GM15510 (cell line): Measurements from ENCODE around the gene S100A10.

Experiments used
- POLR2A ChIP-seq: IDR thresholded peaks from 3 replicates; pipeline ENCODE4 v1.6.1; 2011; ENCODE audit warnings: borderline replicate concordance; ENCODE audit not compliant: insufficient read length; ENCODE audit errors: extremely low read depth

Gene S100A10

DNA sequence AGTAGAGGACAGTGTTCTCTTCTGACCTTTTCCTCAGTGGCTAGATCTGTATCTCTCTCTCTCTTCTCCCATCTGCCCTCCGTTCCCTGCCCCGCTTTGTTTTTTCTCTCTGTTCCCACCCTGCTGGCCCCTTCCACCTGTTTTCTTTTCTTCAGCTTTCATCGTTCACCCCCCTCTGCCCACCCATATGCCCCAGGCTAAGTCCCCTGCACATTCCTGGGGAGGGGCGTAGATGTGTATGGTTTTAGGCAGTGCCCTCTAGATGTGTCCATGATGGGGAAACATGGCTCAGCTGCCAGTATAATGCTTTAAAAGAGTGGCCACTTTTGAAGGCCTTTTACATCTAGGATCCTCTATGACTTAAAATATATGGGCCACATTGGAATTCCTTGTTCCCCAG is 29.6 kb upstream of the S100A10 start:
- TF ChIP-seq POLR2A = no peak

DNA sequence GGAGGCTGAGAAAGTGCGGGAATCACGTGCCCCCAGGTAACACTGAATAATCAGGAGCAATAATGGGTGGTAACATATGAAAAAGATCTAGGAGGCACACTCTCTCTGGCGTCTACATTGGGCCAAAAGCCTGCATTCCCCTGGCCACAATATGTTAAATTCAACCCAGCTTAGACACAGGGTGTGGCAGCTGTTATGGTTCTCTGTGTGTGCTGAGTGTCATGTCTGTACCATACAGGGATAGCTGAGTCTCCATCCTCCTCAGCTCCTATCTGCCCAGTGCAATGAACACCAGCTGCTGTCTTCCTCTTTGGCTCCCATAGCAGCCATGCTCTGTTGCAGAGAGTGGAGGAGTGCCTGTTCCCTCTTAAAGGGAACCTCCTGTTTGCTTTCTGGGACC is 28.8 kb upstream of the S100A10 start:
- no peak for TF ChIP-seq POLR2A

DNA sequence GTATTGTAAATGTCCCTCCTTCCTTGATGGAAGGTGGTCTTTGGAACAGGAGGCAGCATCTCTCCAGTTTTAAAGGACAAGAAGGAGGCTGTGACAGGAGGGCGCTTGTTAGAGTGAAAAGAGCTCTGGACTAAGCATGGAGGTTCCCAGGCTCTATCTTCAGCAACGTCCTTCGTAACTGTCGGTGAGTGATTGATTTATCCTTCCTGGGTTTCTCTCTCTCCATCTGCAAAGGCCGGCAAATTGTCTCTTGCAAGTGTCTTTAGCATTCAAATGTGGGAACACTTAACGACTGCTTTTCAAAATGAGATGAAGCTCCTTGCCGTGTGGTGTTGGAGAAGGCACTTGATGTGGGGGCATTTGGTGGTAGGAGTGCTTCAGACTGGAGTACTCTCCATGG is 27.9 kb upstream of the S100A10 start:
- TF ChIP-seq POLR2A = no peak

DNA sequence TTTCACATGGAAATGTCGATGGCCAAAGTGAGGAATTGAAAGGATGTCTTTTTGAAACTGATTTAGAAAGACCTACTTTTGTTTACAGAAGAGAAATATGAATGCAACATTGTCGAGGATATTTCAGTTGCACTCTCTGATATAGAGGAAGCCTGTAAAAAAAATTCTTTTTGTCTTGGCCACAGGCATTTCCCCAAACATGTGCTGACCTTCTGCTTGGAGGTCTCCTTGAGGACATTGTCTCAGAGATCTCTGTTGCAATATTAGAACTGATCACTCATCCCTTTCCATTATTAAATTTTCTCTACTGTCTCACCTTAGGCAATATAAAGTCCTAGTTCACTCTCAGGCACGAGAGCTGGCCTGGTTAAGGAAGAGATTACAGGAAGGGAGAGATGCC is 27.2 kb upstream of the S100A10 start:
- no peak for TF ChIP-seq POLR2A

DNA sequence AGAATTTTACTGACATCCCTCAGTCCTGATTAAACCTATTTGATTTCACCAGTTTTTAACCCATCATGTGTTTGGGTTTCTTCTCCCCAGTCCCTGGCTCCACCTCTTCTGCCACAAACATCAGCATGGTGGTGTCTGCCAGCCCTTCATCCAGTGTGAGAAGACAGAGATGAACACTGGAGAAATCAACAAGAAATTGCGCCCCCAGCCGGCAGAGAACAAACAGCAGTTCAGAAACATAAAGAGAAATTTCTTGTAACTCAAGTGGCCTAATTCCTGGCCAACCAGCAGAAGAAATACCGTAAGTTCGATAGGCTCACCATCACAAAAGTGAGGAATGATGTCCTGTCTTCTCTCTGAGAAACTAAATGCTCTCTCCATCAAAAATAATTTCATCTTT is 24.9 kb upstream of the S100A10 start:
- no peak for TF ChIP-seq POLR2A

DNA sequence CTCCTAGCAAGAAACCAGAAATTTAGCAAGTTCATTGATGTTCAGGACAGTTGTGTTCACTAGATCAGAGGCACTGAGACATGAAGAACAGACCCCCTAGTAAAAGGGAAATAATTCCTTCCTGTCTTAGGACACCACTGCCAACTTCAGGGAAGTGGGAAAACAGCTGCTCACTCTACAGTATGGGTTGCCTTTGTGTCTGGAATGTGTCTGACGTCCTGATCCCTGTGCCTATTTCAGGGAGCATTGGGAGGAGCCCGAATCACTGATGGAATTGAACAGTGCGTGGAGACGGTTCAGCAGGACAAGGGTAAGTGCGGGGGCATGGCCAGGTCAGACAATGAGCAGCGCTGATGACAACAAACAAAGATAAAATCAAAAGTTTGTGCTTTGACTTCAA is 22.1 kb upstream of the S100A10 start:
- no peak for TF ChIP-seq POLR2A

DNA sequence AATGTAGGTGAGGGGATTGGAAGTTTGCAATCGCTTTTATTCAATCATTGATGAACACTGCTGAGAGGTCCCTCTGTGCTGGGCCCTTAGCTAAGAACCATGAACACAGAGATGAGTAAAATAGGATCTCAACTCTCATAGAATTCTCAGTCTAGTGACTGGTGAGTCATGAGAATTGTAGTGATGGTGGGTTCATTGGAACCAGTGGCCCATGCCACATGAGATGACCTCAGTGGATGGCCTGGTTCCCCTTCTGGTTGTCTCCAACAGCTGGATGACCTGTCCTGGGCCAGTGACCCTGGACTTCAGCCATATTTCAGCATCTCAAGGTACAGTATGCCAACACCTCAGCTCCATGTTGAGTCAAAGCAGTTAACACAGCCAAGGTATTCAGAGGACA is 21.3 kb upstream of the S100A10 start:
- no peak for TF ChIP-seq POLR2A

DNA sequence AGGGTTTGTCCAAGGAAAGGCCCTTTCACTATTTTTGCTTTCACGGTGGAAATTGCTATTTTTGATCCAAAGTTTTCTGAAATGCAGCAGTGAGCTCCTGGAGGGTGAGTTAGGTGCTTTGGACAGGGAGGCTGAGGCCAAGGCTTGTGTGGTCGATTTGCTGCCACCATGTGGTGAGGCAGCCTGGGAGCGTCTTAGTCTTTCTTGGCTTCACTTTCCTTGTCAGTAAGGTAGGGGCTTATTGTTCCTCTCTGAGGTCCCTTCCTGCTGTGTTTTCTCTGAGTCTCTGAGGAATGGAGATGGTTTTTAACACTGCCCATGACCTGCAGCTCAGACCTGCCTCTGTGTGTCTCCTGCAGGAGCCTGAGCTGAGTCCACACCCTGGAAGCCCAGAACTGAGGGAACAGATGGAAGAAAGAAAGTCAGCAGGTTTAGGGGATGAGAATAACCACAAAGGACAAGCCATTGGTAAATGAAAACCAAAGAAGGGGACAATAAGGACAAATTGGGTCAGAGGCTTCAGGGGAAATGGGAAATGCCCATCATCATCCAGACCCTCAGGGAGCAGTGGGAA is 20.1 kb upstream of the S100A10 start:
- TF ChIP-seq POLR2A = no peak

DNA sequence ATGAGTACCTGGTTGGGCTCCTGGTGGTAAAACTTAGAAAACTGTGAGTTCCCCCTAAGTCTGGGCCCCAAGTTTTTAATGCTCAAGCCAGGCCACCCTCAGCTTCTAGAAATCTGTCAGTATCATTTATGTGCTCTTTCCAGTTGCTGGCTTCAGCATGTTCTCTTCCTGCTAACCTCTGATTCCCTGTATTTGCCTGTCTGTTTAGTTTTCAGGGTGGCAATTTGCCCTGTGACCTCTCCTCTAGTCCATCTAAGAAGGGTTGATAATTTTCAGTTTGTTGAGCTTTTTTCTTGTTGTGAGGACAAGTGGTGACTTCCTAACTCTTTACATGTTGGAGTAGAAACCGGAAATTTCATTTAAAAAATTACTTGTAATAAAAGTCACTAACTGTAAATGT is 16.0 kb upstream of the S100A10 start:
- TF ChIP-seq POLR2A = no peak

DNA sequence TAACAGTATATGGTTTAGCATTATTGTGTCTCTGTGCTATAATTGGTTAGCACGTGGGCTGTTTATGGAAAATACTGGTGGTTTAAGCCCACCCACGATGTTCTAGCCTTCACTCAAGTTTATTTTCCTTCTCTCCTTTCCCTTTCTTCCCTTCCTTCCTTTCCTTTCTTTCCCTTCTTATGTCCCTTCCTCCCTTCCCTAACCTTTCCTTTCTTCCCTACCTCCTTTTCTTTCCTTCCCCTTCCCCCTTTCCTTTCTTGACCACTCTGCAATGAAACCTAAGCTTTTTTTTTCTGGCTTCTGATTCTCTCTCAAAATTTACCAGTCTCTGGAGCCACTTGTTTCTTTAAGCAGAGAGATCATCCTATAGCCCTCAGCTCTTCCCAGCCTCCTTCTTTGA is 13.4 kb upstream of the S100A10 start:
- no peak for TF ChIP-seq POLR2A

DNA sequence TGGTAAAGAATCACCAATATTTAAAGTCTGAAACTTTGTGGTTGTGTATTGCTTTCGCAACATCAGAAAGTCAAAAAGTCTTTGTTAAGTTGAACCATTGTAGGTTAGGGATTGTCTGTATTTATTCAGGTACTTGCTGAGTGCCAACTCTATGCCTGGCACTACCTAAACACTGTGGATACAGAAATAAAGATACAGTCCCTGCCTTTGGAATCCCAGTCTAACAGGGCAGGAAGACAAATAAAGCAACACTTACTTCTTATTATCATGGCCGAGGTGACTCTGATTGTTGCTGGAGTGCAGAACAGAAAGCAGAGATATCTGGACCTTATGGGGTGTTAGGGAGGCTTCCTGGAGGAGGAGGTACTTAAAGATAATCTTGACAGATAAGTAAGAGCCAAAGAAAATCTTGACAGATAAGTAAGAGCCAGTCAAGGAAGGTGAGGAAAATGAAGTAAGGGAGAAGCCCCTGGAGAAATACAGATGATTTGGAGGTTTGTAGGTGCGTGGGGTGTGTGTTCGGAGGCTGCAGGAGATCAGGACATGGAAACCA is 11.8 kb upstream of the S100A10 start:
- no peak for TF ChIP-seq POLR2A

DNA sequence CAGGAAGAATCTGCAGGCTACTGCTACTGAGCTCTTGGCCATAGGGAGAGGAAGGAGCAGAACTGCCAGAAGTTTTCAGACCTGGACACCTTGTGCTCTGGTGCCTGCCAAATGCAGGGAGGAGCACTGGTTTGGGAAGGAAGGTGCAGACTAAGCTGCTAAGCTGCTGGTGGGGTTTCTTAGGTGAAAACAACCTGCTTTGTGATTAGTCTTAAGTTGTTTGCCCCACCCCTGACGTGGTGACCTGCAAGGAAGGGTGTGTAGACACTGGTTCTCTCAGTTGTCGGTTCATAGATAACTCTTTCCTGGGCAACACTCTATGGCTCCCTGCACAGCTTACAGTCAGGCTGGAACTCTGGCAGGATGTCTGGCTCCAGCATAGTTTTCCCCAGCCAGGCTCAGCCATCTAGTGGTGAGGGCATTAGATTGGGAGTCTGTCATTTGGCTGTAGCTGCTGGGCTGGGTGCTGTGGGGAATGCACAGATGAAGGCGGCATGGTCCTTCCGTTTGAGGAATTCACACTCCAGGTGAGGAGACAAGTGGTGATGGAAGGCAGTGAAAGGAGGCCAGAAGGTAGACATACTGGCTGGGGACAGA is 10.3 kb upstream of the S100A10 start:
- TF ChIP-seq POLR2A = no peak

DNA sequence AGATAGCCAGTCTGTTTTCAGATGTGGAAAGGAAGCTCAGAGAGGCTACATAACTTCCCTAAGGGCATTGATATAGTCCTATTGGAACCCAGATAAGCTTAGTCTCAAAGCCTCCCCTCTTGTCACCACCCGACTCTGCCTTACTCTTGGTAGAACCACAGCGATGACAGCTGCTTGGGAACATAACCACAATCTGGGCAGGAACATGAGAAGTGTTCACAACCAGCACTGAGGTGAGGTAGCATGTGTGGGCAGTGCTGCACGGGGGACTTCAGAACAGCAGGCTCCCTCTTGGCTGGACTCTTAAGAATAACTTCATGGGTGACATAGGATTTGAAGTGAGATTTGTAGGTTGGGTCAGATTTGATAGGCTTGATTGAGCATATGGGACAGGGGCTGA is 9.3 kb upstream of the S100A10 start:
- no peak for TF ChIP-seq POLR2A

DNA sequence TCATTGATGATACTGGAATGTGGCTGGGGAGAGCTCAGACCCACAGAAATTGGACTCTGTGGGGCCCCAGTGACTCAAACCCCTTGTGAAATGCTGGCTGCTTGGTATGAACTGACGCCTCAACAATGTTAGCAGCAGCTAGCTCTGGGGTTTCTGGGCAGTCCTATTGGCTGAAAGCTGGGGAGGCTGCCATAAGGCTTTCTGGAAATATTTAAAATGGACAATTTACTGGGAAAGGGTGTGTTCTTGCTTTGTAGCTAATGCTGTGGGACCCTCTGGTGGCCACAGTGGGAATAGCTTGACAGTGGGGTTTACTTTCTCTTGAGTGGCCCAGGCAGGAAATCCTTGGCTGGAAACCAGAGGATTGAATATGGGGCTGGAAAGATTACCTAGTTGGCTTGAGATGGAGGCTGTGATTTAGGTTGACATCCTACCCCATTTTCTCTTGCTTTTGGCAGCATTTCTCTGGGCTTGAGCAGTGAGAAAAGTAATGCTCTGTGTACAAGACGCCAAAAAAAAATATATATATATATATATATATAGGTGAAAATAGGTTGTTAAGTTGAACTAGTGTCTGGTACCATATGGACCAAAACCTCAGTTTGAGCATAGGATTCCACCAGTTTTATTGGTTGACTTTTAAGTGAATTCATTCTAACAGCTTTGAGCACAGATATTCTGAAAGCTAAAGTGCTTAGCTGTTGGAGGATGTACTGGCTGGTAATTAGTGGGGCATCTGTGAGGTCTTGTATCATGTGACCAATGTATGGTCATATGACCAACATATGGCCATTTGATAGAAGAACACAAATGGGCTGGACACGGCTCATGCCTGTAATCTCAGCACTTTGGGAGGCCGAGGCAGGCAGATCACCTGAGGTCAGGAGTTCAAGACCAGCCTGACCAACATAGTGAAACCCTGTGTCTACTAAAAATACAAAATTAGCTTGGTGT is 8.2 kb upstream of the S100A10 start:
- TF ChIP-seq POLR2A = no peak

DNA sequence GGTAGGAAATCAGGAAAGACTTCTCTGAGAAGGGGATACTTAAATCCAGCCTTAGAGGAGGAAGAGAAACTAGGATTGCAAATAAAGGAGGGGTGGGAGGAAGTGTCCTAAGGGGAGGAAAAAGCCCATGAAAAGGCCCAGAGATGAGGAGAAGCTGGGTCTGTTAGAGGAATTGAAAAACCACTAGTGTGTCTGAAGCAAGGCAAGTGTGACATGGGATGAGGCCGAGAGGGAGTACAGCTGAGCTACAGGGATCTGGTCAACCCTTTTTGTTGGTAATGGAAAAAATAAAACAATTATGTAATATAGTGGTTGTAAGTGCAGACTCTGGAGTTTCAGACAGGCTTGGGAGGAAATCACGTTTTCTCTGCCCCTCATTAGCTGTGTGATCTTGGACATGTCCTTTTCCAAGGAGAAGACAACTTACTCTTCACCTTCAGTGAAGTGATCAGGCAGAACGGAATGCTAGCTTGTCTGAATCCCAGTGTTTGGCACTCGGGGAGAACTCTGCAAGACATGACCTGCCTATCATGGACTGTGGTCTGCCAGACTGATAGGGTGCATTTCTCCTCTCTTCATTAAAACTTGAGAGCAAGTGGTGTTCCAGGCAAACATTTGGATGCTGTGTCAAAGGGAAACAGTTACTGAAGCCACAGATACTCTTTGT is 7.4 kb upstream of the S100A10 start:
- TF ChIP-seq POLR2A = no peak

DNA sequence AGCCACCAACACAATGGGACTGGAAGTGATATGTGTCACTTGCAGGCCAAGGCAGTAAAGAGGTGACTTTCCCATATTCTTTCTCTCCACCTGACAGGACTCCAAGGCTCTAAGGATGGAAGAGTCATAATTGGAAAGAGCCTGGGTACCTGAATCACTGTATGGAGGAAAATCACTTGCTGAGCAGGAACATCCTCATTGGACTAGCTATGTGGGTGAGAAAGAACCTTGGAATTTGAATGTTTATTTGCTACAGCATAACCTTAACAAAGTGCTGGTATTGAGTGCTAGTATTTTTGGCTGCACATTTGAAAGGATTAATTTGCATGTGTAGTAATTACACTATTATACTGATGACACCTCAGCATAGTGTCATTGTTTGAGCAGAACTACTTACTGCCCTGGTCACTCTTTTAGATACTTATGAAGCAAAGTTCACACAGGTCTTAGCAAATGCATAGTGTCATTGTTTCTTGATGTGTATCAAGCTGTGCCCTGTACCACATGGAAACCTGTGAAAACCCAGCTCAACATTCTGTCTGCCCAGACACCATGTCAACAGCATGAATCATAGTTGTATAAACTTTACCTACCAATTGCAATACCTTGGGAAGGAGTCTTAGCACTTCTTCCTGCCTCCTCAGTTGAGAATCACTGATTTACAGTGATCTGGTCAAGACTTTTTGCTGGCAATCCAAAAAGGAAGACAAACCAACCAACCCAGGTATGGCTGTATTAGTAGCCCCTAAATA is 5.1 kb upstream of the S100A10 start:
- TF ChIP-seq POLR2A = no peak

DNA sequence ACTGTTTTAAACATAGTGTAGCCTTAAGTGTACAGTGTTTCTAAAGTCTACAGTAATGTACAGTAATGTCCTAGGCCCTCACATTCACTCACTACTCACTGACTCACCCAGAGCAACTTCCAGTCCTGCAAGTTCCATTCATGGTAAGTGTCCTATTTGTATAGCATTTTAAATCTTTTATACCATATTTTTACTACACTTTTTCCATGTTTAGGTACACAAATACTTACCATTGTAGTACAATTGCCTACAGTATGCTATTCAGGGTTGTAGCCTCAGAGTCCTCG is 3.6 kb upstream of the S100A10 start:
- no peak for TF ChIP-seq POLR2A
